Thyroid gland (tissue), 4 donors: ENCODE results near the gene SLC6A5. TPM values are rescaled to one million over a fixed set of nuclear protein-coding genes. Genes with fewer than 3 reads are reported as not detected.

Source experiments
- DNase-seq, 2 donors: peaks; one replicate each; pipeline ENCODE4 v3.0.0-alpha.2; 2019
- H3K27ac ChIP-seq, 3 donors: fragments of 200-600 bp; sonication (generic); 1 replicate in 2 of 3; 2 replicates in 1 of 3; pipeline ENCODE4 v1.5.1; 2016 to 2019; ENCODE audit warnings: mild to moderate bottlenecking in 1 of 3, moderate library complexity in 1 of 3
- H3K27me3 ChIP-seq: fragments of 200-600 bp; sonication (generic); one replicate; pipeline ENCODE4 v1.5.1; 2019
- H3K36me3 ChIP-seq, 2 donors: fragments of 200-600 bp; sonication (generic); one replicate each; pipeline ENCODE4 v1.5.1; 2016 to 2019
- H3K4me1 ChIP-seq, 2 donors: fragments of 200-600 bp; sonication (generic); one replicate each; pipeline ENCODE4 v1.5.1; 2017 to 2019
- H3K4me3 ChIP-seq, 3 donors: fragments of 200-600 bp; sonication (generic); replicated peaks in 1 of 3; 1 replicate in 2 of 3; 2 replicates in 1 of 3; pipeline ENCODE4 v1.5.1; 2016; ENCODE audit warnings: mild to moderate bottlenecking in 1 of 3
- H3K9me3 ChIP-seq: fragments of 200-600 bp; sonication (generic); one replicate; pipeline ENCODE4 v1.5.1; 2017
- POLR2A ChIP-seq, 2 donors: fragments of 450-650 bp; IDR thresholded peaks; one replicate each; pipeline ENCODE4 v1.6.1; 2017; ENCODE audit warnings: antibody characterized with exemption in 2 of 2, mild to moderate bottlenecking in 2 of 2, moderate library complexity in 1 of 2
- WGBS, 2 donors: methylation state at CpG; one replicate each; pipeline ENCODE4 v1.1.5; 2017; 5-methylcytosine and 5-hydroxymethylcytosine counted together
- intact Hi-C: fragments of 100-400 bp; cut with DNase I; formaldehyde crosslinking; loops from one replicate; pipeline ENCODE4 v1.15.1; 2023
- total RNA-seq, 4 donors: library from RNA; depleted of rRNA; stranded (reverse); fragments of >200 nt; gene quantifications; one replicate each; pipeline ENCODE4 v1.2.3, GENCODE V29; 2016
- TF ChIP-seq, protein P1 (sequence below), 6 experiments: fragments of 200-600 bp in 3 of 6; fragments of 450-650 bp in 3 of 6; sonication (generic) in 3 of 6; IDR thresholded peaks; one replicate each; pipeline ENCODE4 v1.5.1; 2016 to 2019; ENCODE audit warnings: antibody characterized with exemption in 6 of 6, mild to moderate bottlenecking in 2 of 6, inconsistent platforms in 1 of 6, moderate library complexity in 1 of 6

Gene SLC6A5
- total RNA-seq, 4 donors from 2014 or later: not detected

DNA sequence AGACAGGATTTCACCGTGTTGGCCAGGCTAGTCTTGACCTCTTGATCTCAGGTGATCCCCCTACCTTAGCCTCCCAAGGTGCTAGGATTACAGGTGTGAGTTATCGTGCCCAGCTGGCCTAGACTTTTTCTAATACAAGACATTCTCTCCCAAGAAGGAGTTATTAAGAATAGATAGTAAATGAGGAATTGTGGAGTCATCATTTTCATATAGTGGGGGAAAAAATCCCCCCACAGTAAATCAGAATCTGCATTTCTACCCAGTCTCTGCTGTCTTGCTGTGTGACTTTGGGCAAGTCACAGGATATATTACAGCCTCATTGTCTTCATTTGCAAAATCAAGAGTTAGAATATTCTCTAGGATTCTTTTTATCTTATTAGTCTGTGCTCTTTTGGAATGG lies 21.6 kb downstream of the SLC6A5 start:
- H3K27ac ChIP-seq: no peak overlapping the region
- peaks cover 0 to 4% of the 10 kb centered on the region in 2 donors for H3K4me1 ChIP-seq
- no peak for DNase-seq
- TF ChIP-seq POLR2A (IDR thresholded peaks at IDR 0.05): no peak
- TF ChIP-seq, protein P1, sequence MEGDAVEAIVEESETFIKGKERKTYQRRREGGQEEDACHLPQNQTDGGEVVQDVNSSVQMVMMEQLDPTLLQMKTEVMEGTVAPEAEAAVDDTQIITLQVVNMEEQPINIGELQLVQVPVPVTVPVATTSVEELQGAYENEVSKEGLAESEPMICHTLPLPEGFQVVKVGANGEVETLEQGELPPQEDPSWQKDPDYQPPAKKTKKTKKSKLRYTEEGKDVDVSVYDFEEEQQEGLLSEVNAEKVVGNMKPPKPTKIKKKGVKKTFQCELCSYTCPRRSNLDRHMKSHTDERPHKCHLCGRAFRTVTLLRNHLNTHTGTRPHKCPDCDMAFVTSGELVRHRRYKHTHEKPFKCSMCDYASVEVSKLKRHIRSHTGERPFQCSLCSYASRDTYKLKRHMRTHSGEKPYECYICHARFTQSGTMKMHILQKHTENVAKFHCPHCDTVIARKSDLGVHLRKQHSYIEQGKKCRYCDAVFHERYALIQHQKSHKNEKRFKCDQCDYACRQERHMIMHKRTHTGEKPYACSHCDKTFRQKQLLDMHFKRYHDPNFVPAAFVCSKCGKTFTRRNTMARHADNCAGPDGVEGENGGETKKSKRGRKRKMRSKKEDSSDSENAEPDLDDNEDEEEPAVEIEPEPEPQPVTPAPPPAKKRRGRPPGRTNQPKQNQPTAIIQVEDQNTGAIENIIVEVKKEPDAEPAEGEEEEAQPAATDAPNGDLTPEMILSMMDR (IDR thresholded peaks at IDR 0.05): no peak
- no peaks in the 10 kb centered on the region for H3K36me3 ChIP-seq
- no peaks in the 10 kb centered on the region for H3K27me3 ChIP-seq
- 63 to 67% methylated on average over 2 of the region's 2 CpGs for WGBS, 2 donors
- H3K9me3 ChIP-seq: no peaks in the 10 kb centered on the region
- no peak overlapping the region for H3K4me3 ChIP-seq
- intact Hi-C loops: no loop called here

- H3K27ac ChIP-seq: no peak overlapping the region
- intact Hi-C loops: no loop called here
- no peaks in the 10 kb centered on the region for H3K9me3 ChIP-seq
- H3K27me3 ChIP-seq: no peaks in the 10 kb centered on the region
- peaks cover 0 to 4% of the 10 kb centered on the region in 2 donors for H3K4me1 ChIP-seq
- no peak for DNase-seq
- no peak overlapping the region for H3K4me3 ChIP-seq
- no peaks in the 10 kb centered on the region for H3K36me3 ChIP-seq
- WGBS, 2 donors: 25 to 48% methylated on average over 4 to 6 of the region's 6 CpGs
- TF ChIP-seq, protein P1 (IDR thresholded peaks at IDR 0.05): no peak
- no peak for TF ChIP-seq POLR2A (IDR thresholded peaks at IDR 0.05)
Observed at GRCh38 chr11:20621679-20622078, 22.3 kb downstream of the SLC6A5 start.

DNA sequence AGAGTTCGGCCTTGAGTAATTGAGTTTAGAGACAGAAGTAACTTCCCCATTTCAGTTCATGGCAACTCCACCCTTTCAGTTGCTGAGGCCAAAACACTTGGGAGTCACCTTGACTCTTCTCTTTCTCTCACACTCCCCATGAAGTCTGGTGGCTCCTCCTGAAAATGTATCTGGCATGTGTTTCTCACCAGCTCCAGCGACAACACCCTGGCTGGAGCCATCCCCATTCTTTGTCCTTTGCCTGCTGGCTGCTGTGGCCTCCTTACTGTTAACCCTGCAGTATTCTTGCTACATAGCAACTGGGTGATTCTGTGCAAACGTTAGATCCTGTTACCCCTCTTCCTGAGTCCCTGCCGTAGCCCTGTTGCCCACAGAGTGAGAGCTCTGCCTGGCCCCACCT lies 23.8 kb downstream of the SLC6A5 start:
- no peaks in the 10 kb centered on the region for H3K9me3 ChIP-seq
- TF ChIP-seq POLR2A (IDR thresholded peaks at IDR 0.05): no peak
- TF ChIP-seq, protein P1 (IDR thresholded peaks at IDR 0.05): no peak
- no peaks in the 10 kb centered on the region for H3K27me3 ChIP-seq
- 46 to 50% methylated on average over 4 of the region's 4 CpGs for WGBS, 2 donors
- no peak overlapping the region for H3K4me3 ChIP-seq
- no peaks in the 10 kb centered on the region for H3K4me1 ChIP-seq
- H3K27ac ChIP-seq: no peak overlapping the region
- intact Hi-C loops: no loop called here
- DNase-seq: no peak
- no peaks in the 10 kb centered on the region for H3K36me3 ChIP-seq

DNA sequence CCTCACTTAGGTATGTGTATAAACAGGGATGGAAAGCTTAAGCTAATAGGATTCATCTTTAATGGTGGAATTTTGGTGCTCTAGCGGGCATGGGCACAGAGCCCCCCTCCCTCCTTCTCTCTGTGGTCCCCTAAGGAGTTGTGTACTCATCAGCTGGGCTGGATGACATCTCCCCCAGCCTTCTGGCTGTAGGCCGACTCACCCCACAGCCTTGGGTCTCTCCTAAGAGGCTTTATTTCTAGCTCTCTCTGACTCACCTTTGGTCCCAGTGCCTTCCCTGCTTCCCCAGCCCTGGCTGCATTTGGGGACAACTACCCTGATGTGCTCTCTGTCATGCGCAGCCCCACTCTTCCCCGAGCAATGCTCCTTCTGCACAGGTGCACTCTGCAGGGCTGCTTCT lies 26.9 kb downstream of the SLC6A5 start:
- Histone ChIP-seq H3K4me3 (no peak overlapping the region), H3K27me3 (no peaks in the 10 kb centered on the region), H3K9me3 (no peaks in the 10 kb centered on the region), H3K36me3 (no peaks in the 10 kb centered on the region), H3K27ac (no peak overlapping the region), H3K4me1 (no peaks in the 10 kb centered on the region)
- TF ChIP-seq POLR2A (IDR thresholded peaks at IDR 0.05): no peak
- TF ChIP-seq, protein P1 (IDR thresholded peaks at IDR 0.05): no peak
- intact Hi-C loops: no loop called here
- WGBS, 2 donors: 63 to 67% methylated on average over 3 to 4 of the region's 4 CpGs
- no peak for DNase-seq

- Histone ChIP-seq H3K4me3 (no peak overlapping the region), H3K27ac (no peak overlapping the region), H3K27me3 (no peaks in the 10 kb centered on the region), H3K36me3 (no peaks in the 10 kb centered on the region), H3K9me3 (no peaks in the 10 kb centered on the region), H3K4me1 (no peaks in the 10 kb centered on the region)
- TF ChIP-seq, protein P1 (IDR thresholded peaks at IDR 0.05): no peak
- TF ChIP-seq POLR2A (IDR thresholded peaks at IDR 0.05): no peak
- intact Hi-C loops: no loop called here
- WGBS, 2 donors: 71 to 80% methylated on average over 3 of the region's 3 CpGs
- DNase-seq: no peak
Observed at GRCh38 chr11:20627026-20627425, 27.6 kb downstream of the SLC6A5 start.
